Hepatocyte (in vitro differentiated cells): ENCODE results near the gene LAMA3. TPM values are rescaled to one million over a fixed set of nuclear protein-coding genes. Genes with fewer than 3 reads are reported as not detected.

ENCODE experiments used
- DNase-seq: peaks from one replicate; pipeline ENCODE4 v3.0.0-alpha.2; 2016; ENCODE audit warnings: low spot score
- H2AFZ ChIP-seq: fragments of 200-600 bp; sonication (generic); 2 replicates; pipeline ENCODE4 v1.6.0; 2016; ENCODE audit warnings: antibody characterized with exemption, mild to moderate bottlenecking
- H3K27ac ChIP-seq: fragments of 200-600 bp; sonication (generic); 2 replicates; pipeline ENCODE4 v1.5.1; 2016; ENCODE audit warnings: mild to moderate bottlenecking
- H3K27me3 ChIP-seq: fragments of 200-600 bp; sonication (generic); 2 replicates; pipeline ENCODE4 v1.6.1; 2016
- H3K36me3 ChIP-seq: fragments of 200-600 bp; sonication (generic); replicated peaks from 2 replicates; pipeline ENCODE4 v1.5.1; 2016; ENCODE audit warnings: low read depth; ENCODE audit not compliant: insufficient read depth
- H3K4me1 ChIP-seq: fragments of 200-600 bp; sonication (generic); 2 replicates; pipeline ENCODE4 v1.5.1; 2016; ENCODE audit warnings: mild to moderate bottlenecking, moderate library complexity; ENCODE audit not compliant: insufficient read depth
- H3K4me2 ChIP-seq: fragments of 200-600 bp; sonication (generic); 2 replicates; pipeline ENCODE4 v1.6.0; 2016
- H3K4me3 ChIP-seq: fragments of 200-600 bp; sonication (generic); 2 replicates; pipeline ENCODE4 v1.5.1; 2016; ENCODE audit warnings: mild to moderate bottlenecking
- H3K79me2 ChIP-seq: fragments of 200-600 bp; sonication (generic); 2 replicates; pipeline ENCODE4 v1.6.0; 2017; ENCODE audit warnings: mild to moderate bottlenecking
- H3K9me2 ChIP-seq: fragments of 200-600 bp; sonication (generic); replicated peaks from 2 replicates; pipeline ENCODE4 v1.6.0; 2017; ENCODE audit warnings: mild to moderate bottlenecking; ENCODE audit not compliant: insufficient read depth
- H3K9me3 ChIP-seq: fragments of 200-600 bp; sonication (generic); 2 replicates; pipeline ENCODE4 v1.5.1; 2016; ENCODE audit warnings: low read depth, mild to moderate bottlenecking
- H4K20me1 ChIP-seq: fragments of 200-600 bp; sonication (generic); 2 replicates; pipeline ENCODE4 v1.6.0; 2016; ENCODE audit warnings: mild to moderate bottlenecking; ENCODE audit not compliant: insufficient read depth, poor library complexity, severe bottlenecking
- EZH2 ChIP-seq: fragments of 200-600 bp; sonication (generic); IDR thresholded peaks from 2 replicates; pipeline ENCODE4 v1.6.1; 2016; ENCODE audit warnings: antibody characterized with exemption, mild to moderate bottlenecking, borderline replicate concordance
- EZH2phosphoT487 ChIP-seq: fragments of 200-600 bp; sonication (generic); IDR thresholded peaks from one replicate; pipeline ENCODE4 v1.6.1; 2018; ENCODE audit warnings: antibody characterized with exemption, mild to moderate bottlenecking, low read depth, moderate library complexity; ENCODE audit not compliant: unreplicated experiment, severe bottlenecking
- WGBS: methylation state at CpG from one replicate; pipeline ENCODE4 v1.1.6; 2016; ENCODE audit warnings: low lambda C conversion rate; ENCODE audit errors: missing lambda C conversion rate; 5-methylcytosine and 5-hydroxymethylcytosine counted together
- polyA plus RNA-seq: library from polyadenylated mRNA; unstranded; fragments of >200 nt; fragmentation: Nextera tagmentation; extraction: Ambion mirVana; gene quantifications from 2 replicates; pipeline ENCODE4 v1.2.1, GENCODE V29; 2016
- total RNA-seq: library from RNA; depleted of rRNA; stranded (reverse); fragments of >200 nt; gene quantifications from 2 replicates; pipeline ENCODE4 v1.2.3, GENCODE V29; 2014
- TF ChIP-seq, protein P1 (sequence below): fragments of 200-600 bp; sonication (generic); IDR thresholded peaks from 2 replicates; pipeline ENCODE4 v1.5.1; 2016; ENCODE audit warnings: antibody characterized with exemption, mild to moderate bottlenecking; ENCODE audit not compliant: poor library complexity

LAMA3 gene
- total and polyA plus RNA-seq, 2 experiments from 2014 or later, result 29.9 to 52.1 TPM

DNA sequence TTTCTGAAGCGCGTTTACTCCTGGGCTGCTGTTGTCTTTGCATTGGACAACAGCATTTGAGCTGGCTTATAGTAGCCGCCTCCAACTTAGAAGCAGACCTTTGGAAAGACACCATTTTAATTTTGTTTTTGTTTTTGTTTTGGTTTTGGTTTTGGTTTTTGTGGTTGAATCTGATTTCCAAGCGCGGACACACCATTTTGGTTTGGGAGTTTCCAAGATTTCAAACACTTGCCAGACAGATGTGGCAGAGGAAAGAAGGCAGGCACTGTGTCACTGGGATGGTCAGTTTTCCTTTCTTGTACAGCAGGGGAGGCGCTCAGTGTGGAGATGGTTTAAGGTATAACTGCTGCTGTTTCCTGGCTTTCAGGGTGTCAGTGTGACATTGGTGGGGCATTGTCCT is 126.8 kb downstream of the LAMA3 start:
- H3K27me3 ChIP-seq, result no peaks in the 10 kb centered on the region
- no peaks in the 10 kb centered on the region for H3K4me1 ChIP-seq
- 99% methylated on average over 6 of the region's 6 CpGs for WGBS
- no peaks in the 10 kb centered on the region for H3K79me2 ChIP-seq
- H3K36me3 ChIP-seq, result no peaks in the 10 kb centered on the region
- H4K20me1 ChIP-seq, result no peaks in the 10 kb centered on the region
- no peak overlapping the region for H3K4me3 ChIP-seq
- no peak overlapping the region for H3K4me2 ChIP-seq
- TF ChIP-seq, protein P1, sequence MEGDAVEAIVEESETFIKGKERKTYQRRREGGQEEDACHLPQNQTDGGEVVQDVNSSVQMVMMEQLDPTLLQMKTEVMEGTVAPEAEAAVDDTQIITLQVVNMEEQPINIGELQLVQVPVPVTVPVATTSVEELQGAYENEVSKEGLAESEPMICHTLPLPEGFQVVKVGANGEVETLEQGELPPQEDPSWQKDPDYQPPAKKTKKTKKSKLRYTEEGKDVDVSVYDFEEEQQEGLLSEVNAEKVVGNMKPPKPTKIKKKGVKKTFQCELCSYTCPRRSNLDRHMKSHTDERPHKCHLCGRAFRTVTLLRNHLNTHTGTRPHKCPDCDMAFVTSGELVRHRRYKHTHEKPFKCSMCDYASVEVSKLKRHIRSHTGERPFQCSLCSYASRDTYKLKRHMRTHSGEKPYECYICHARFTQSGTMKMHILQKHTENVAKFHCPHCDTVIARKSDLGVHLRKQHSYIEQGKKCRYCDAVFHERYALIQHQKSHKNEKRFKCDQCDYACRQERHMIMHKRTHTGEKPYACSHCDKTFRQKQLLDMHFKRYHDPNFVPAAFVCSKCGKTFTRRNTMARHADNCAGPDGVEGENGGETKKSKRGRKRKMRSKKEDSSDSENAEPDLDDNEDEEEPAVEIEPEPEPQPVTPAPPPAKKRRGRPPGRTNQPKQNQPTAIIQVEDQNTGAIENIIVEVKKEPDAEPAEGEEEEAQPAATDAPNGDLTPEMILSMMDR, result no peak
- no peak for TF ChIP-seq EZH2
- TF ChIP-seq EZH2phosphoT487, result no peak
- no peaks in the 10 kb centered on the region for H3K9me2 ChIP-seq
- H2AFZ ChIP-seq, result no peak overlapping the region
- no peaks in the 10 kb centered on the region for H3K9me3 ChIP-seq
- no peak for DNase-seq
- no peak overlapping the region for H3K27ac ChIP-seq

DNA sequence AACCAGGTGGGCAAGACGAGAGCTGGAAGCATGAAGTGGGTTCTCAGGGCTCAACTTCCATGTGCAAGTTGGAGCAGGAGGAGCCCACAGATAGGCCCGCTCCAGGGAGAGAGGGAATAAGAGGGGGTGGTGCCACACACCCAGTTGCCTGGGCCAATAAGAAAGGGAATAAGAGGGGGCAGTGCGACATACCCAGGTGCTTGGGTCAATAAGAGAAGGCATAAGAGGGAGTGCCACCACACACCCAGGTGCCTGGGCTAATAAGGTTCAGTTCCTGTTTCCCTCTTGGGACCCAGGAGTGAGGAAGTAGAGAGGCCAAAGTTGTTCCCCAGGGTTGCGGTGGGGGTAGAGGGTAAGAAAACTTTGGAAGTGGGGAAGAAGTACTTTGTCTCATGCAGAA is 127.5 kb downstream of the LAMA3 start:
- Histone ChIP-seq H3K36me3 (no peaks in the 10 kb centered on the region), H3K27me3 (no peaks in the 10 kb centered on the region), H2AFZ (no peak overlapping the region), H3K27ac (no peak overlapping the region), H3K79me2 (no peaks in the 10 kb centered on the region), H3K4me3 (no peak overlapping the region), H3K9me3 (no peaks in the 10 kb centered on the region), H3K4me1 (no peaks in the 10 kb centered on the region), H3K4me2 (no peak overlapping the region), H4K20me1 (no peaks in the 10 kb centered on the region), H3K9me2 (no peaks in the 10 kb centered on the region)
- TF ChIP-seq EZH2phosphoT487, result no peak
- TF ChIP-seq EZH2, result no peak
- TF ChIP-seq, protein P1, result no peak
- 94% methylated on average over 4 of the region's 4 CpGs for WGBS
- no peak for DNase-seq

DNA sequence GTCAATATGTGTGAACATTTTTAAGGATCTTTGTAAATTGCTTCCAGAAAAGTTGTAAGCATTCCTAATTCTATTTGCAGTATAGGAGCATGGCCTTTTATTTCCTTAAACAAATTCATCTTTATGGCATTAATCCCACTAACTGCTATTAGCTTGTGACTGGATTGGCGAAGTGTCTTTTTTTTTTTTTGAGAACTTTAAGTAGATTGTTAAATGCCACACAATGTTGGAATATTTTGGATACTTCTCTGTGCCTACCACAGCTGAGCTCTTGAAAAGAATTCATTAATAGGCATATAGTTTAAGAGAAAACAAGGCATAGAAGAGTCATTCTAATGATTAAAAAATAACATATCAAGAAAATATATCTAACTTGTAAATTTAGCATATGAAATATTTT is 129.7 kb downstream of the LAMA3 start:
- Histone ChIP-seq H3K4me3 (no peak overlapping the region), H3K36me3 (no peaks in the 10 kb centered on the region), H3K4me2 (no peak overlapping the region), H3K27me3 (no peaks in the 10 kb centered on the region), H3K9me2 (no peaks in the 10 kb centered on the region), H3K9me3 (no peaks in the 10 kb centered on the region), H3K4me1 (no peaks in the 10 kb centered on the region), H2AFZ (no peak overlapping the region), H3K27ac (no peak overlapping the region), H3K79me2 (no peaks in the 10 kb centered on the region), H4K20me1 (no peaks in the 10 kb centered on the region)
- DNase-seq, result no peak
- TF ChIP-seq, protein P1, result no peak
- TF ChIP-seq EZH2phosphoT487 (no peak), EZH2 (no peak)
- 85% methylated on average over 1 of the region's 1 CpG for WGBS
